Endodermal cell (in vitro differentiated cells): Measurements from ENCODE around the gene POLR2M. TPM values are rescaled to one million over a fixed set of nuclear protein-coding genes. Genes with fewer than 3 reads are reported as not detected.

Source experiments
- DNase-seq: peaks from one replicate; pipeline ENCODE4 v3.0.0-alpha.2; 2017
- H3K27ac ChIP-seq: 2 replicates; pipeline ENCODE4 v1.5.1; 2013; ENCODE audit warnings: mild to moderate bottlenecking, low read depth, low read length, moderate library complexity
- H3K27me3 ChIP-seq: 2 replicates; pipeline ENCODE4 v1.6.1; 2013; ENCODE audit warnings: mild to moderate bottlenecking, low read length, moderate library complexity; ENCODE audit not compliant: insufficient read depth, control insufficient read depth, poor library complexity, severe bottlenecking
- H3K36me3 ChIP-seq: 2 replicates; pipeline ENCODE4 v1.7.0; 2013; ENCODE audit warnings: mild to moderate bottlenecking, low read length, moderate library complexity; ENCODE audit not compliant: control insufficient read depth, insufficient read depth
- H3K4me1 ChIP-seq: one replicate; pipeline ENCODE4 v1.7.0; 2013; ENCODE audit warnings: low read length; ENCODE audit not compliant: control insufficient read depth, insufficient read depth
- H3K4me3 ChIP-seq: 2 replicates; pipeline ENCODE4 v1.5.1; 2013; ENCODE audit warnings: mild to moderate bottlenecking, low read length, moderate library complexity
- H3K9ac ChIP-seq: 2 replicates; pipeline ENCODE4 v1.6.1; 2013; ENCODE audit warnings: mild to moderate bottlenecking, low read length, moderate library complexity; ENCODE audit not compliant: poor library complexity, severe bottlenecking; ENCODE audit errors: extremely low read depth
- H3K9me3 ChIP-seq: 2 replicates; pipeline ENCODE4 v1.6.1; 2013; ENCODE audit warnings: mild to moderate bottlenecking, low read length, moderate library complexity; ENCODE audit not compliant: control insufficient read depth
- H3K27ac Mint-ChIP-seq: 2 replicates; pipeline ENCODE4 v1.8.0; 2020; ENCODE audit warnings: mixed read lengths
- H3K27me3 Mint-ChIP-seq: 2 replicates; pipeline ENCODE4 v1.8.0; 2021; ENCODE audit warnings: mild to moderate bottlenecking, mixed read lengths; ENCODE audit not compliant: insufficient read depth
- H3K36me3 Mint-ChIP-seq: 2 replicates; pipeline ENCODE4 v1.8.0; 2020; ENCODE audit warnings: low read depth, mixed read lengths
- H3K4me1 Mint-ChIP-seq: 2 replicates; pipeline ENCODE4 v1.8.0; 2020; ENCODE audit warnings: mixed read lengths
- H3K4me3 Mint-ChIP-seq: 2 replicates; pipeline ENCODE4 v1.8.0; 2020; ENCODE audit warnings: mild to moderate bottlenecking, moderate library complexity, mixed read lengths
- H3K9me3 Mint-ChIP-seq: 2 replicates; pipeline ENCODE4 v1.8.0; 2020; ENCODE audit warnings: mild to moderate bottlenecking, mixed read lengths
- CTCF ChIP-seq: fragments of 200-600 bp; sonication (generic); conservative IDR thresholded peaks from 2 replicates; pipeline ENCODE4 v1.5.0; 2021; ENCODE audit warnings: antibody characterized with exemption, mild to moderate bottlenecking
- WGBS, 2 experiments: methylation state at CpG; one replicate each; pipeline versions ENCODE4 v1.1.5 to v1.1.7; 2013; ENCODE audit warnings: missing lambda C conversion rate in 2 of 2, mixed read lengths in 1 of 2; ENCODE audit not compliant: insufficient coverage in 1 of 2, insufficient read length in 1 of 2; 5-methylcytosine and 5-hydroxymethylcytosine counted together
- total RNA-seq, 2 donors: library from RNA; stranded (reverse); fragmentation: NEBNext Ultra II Directional in 1 of 2; extraction: Animal tissue kit (Norgen Biotek cat#: 25700) in 1 of 2; gene quantifications; 2 replicates in 1 of 2; 3 replicates in 1 of 2; pipeline ENCODE4 v1.2.1, GENCODE V29; 2021

POLR2M gene
- total RNA-seq, 2 donors from 2014 or later = 58.2 to 62.6 TPM

GRCh38 chr15:57697588-57697987 is 8.9 kb upstream of the POLR2M start:
- H3K36me3 ChIP-seq = no peaks in the 10 kb centered on the region
- H3K36me3 Mint-ChIP-seq = no peaks in the 10 kb centered on the region
- H3K4me3 ChIP-seq = no peak overlapping the region
- no peak overlapping the region for H3K27ac ChIP-seq
- peaks cover 27% of the 10 kb centered on the region for H3K27me3 Mint-ChIP-seq
- WGBS, 2 experiments = 78 to 96% methylated on average over 1 to 4 of the region's 4 CpGs
- no peak overlapping the region for H3K9ac ChIP-seq
- H3K27ac Mint-ChIP-seq = no peak overlapping the region
- no peaks in the 10 kb centered on the region for H3K4me1 ChIP-seq
- H3K27me3 ChIP-seq = peaks cover 31% of the 10 kb centered on the region
- no peak for TF ChIP-seq CTCF
- no peaks in the 10 kb centered on the region for H3K9me3 Mint-ChIP-seq
- H3K9me3 ChIP-seq = no peaks in the 10 kb centered on the region
- H3K4me3 Mint-ChIP-seq = no peak overlapping the region
- DNase-seq = no peak
- H3K4me1 Mint-ChIP-seq = peaks cover 6% of the 10 kb centered on the region

- Mint-ChIP-seq H3K4me3 (no peak overlapping the region), H3K36me3 (no peaks in the 10 kb centered on the region), H3K4me1 (peaks cover 6% of the 10 kb centered on the region), H3K9me3 (no peaks in the 10 kb centered on the region), H3K27me3 (peaks cover 33% of the 10 kb centered on the region), H3K27ac (no peak overlapping the region)
- DNase-seq = no peak
- Histone ChIP-seq H3K4me1 (no peaks in the 10 kb centered on the region), H3K9me3 (no peaks in the 10 kb centered on the region), H3K27me3 (peaks cover 38% of the 10 kb centered on the region), H3K9ac (no peak overlapping the region), H3K4me3 (no peak overlapping the region), H3K27ac (no peak overlapping the region), H3K36me3 (no peaks in the 10 kb centered on the region)
- no peak for TF ChIP-seq CTCF
These were observed 8.3 kb upstream of the POLR2M start for GRCh38 chr15:57698243-57698642.

GRCh38 chr15:57698991-57699390 is 7.5 kb upstream of the POLR2M start:
- Mint-ChIP-seq H3K27ac (no peak overlapping the region), H3K27me3 (peaks cover 40% of the 10 kb centered on the region), H3K9me3 (no peaks in the 10 kb centered on the region)

More at GRCh38 chr15:57698991-57699390, 7.5 kb upstream of the POLR2M start:
- no peak overlapping the region for H3K9ac ChIP-seq
- WGBS, 2 experiments = 87 to 100% methylated on average over 1 to 4 of the region's 4 CpGs
- no peak overlapping the region for H3K4me3 ChIP-seq
- Mint-ChIP-seq H3K4me3 (no peak overlapping the region), H3K36me3 (no peaks in the 10 kb centered on the region), H3K4me1 (peaks cover 6% of the 10 kb centered on the region)
- H3K4me1 ChIP-seq = no peaks in the 10 kb centered on the region
- no peak for TF ChIP-seq CTCF
- H3K27me3 ChIP-seq = peaks cover 45% of the 10 kb centered on the region
- DNase-seq = no peak
- no peaks in the 10 kb centered on the region for H3K9me3 ChIP-seq
- H3K27ac ChIP-seq = no peak overlapping the region
- H3K36me3 ChIP-seq = no peaks in the 10 kb centered on the region
